HCT116 (cell line): ENCODE results near the gene SERPINB8. TPM values are rescaled to one million over a fixed set of nuclear protein-coding genes. Genes with fewer than 3 reads are reported as not detected.

Experiments
- ATAC-seq: fragments of 200-7000 bp; cut with Tn5 transposase; 2 replicates; pipeline ENCODE4 v1.9.1; 2020; ENCODE audit warnings: mild to moderate bottlenecking, moderate library complexity
- BruUV-seq: library from RNA; stranded (reverse); fragments of 400-500 nt; replicated peaks from 2 replicates; lab custom pipeline; 2021; lab: Mats Ljungman, UMichigan
- CTCF ChIA-PET: fragments of 300-600 bp; sonication (Branson Sonifier 250); formaldehyde crosslinking; loops from one replicate; lab custom pipeline; 2021; ENCODE audit warnings: antibody characterized with exemption; lab: Charles Lee
- POLR2A ChIA-PET: fragments of 300-600, 350-600 bp; sonication (Branson Sonifier 250); formaldehyde crosslinking; loops from one replicate; lab custom pipeline; 2021; ENCODE audit warnings: antibody characterized with exemption; lab: Charles Lee
- RAD21 ChIA-PET, 2 experiments: fragments of 300-600 bp; sonication (Branson Sonifier 250); formaldehyde crosslinking; loops; one replicate each; lab custom pipeline; 2023; ENCODE audit warnings: low total read pairs in 2 of 2; ENCODE audit not compliant: uncharacterized antibody in 2 of 2, unreplicated experiment in 2 of 2, low non-redundant PET in 1 of 2; lab: Charles Lee
- DNase-seq: peaks from one replicate; pipeline ENCODE4 v3.0.0-alpha.2; 2010; ENCODE audit warnings: low read depth, low spot score
- H2AFZ ChIP-seq: fragments of 200-600 bp; shearing (Covaris generic), sonication (generic); 2 replicates; pipeline ENCODE4 v1.6.1; 2017; ENCODE audit warnings: low read depth, mixed run types, mixed read lengths, antibody characterized with exemption, low read length; ENCODE audit not compliant: poor library complexity, severe bottlenecking
- H3K27ac ChIP-seq: 2 replicates; pipeline ENCODE4 v1.5.1; 2012; ENCODE audit warnings: low read depth, low read length
- H3K27me3 ChIP-seq: fragments of 200-600 bp; sonication (generic); 2 replicates; pipeline ENCODE4 v1.6.1; 2016; ENCODE audit warnings: mixed run types, low read length, mixed read lengths; ENCODE audit not compliant: insufficient read depth
- H3K36me3 ChIP-seq, 2 experiments: fragments of 200-500 bp in 1 of 2; fragments of 200-600 bp in 1 of 2; sonication (Bioruptor generic) in 1 of 2; sonication (generic) in 1 of 2; 2 replicates each; pipeline versions ENCODE4 v1.5.1 to v1.6.1; 2014 to 2016; ENCODE audit warnings: low read length in 2 of 2, inconsistent platforms in 1 of 2, mixed read lengths in 1 of 2, mixed run types in 1 of 2; ENCODE audit not compliant: insufficient read depth in 2 of 2, control insufficient read depth in 1 of 2
- H3K4me1 ChIP-seq, 2 experiments: fragments of 200-600 bp in 1 of 2; sonication (generic) in 1 of 2; 2 replicates each; pipeline versions ENCODE4 v1.5.1 to v1.6.1; 2012 to 2017; ENCODE audit warnings: low read length in 2 of 2, inconsistent platforms in 1 of 2, mild to moderate bottlenecking in 1 of 2, mixed read lengths in 1 of 2, mixed run types in 1 of 2, moderate library complexity in 1 of 2; ENCODE audit not compliant: insufficient read depth in 2 of 2, control insufficient read depth in 1 of 2
- H3K4me2 ChIP-seq: fragments of 200-600 bp; sonication (generic); 2 replicates; pipeline ENCODE4 v1.6.1; 2017; ENCODE audit warnings: mixed run types, low read length, mixed read lengths
- H3K4me3 ChIP-seq, 2 experiments: fragments of 200-600 bp in 1 of 2; sonication (generic) in 1 of 2; replicated peaks in 1 of 2; 2 replicates each; pipeline ENCODE4 v1.5.1; 2011 to 2016; ENCODE audit warnings: low read length in 2 of 2, control low read depth in 1 of 2, low read depth in 1 of 2, mild to moderate bottlenecking in 1 of 2, mixed read lengths in 1 of 2, mixed run types in 1 of 2
- H3K79me2 ChIP-seq: fragments of 200-600 bp; sonication (generic); 2 replicates; pipeline ENCODE4 v1.6.1; 2017; ENCODE audit warnings: mild to moderate bottlenecking, mixed run types, low read length, moderate library complexity, mixed read lengths; ENCODE audit not compliant: insufficient read depth
- H3K9ac ChIP-seq: fragments of 200-600 bp; sonication (generic); 2 replicates; pipeline ENCODE4 v1.6.1; 2016; ENCODE audit warnings: low read length, mixed read lengths
- H3K9me2 ChIP-seq: fragments of 200-600 bp; sonication (generic), shearing (Covaris generic); 2 replicates; pipeline ENCODE4 v1.6.1; 2017; ENCODE audit warnings: mixed run types, mild to moderate bottlenecking, moderate library complexity; ENCODE audit not compliant: insufficient read depth
- H3K9me3 ChIP-seq, 2 experiments: fragments of 200-500 bp in 1 of 2; fragments of 200-600 bp in 1 of 2; sonication (Bioruptor generic) in 1 of 2; sonication (generic) in 1 of 2; 2 replicates each; pipeline ENCODE4 v1.6.1; 2014 to 2017; ENCODE audit warnings: low read length in 2 of 2, mixed read lengths in 2 of 2, inconsistent platforms in 1 of 2, low read depth in 1 of 2, mild to moderate bottlenecking in 1 of 2, mixed run types in 1 of 2, moderate library complexity in 1 of 2; ENCODE audit not compliant: control insufficient read depth in 1 of 2, insufficient read depth in 1 of 2
- H4K20me1 ChIP-seq: fragments of 200-600 bp; sonication (generic), shearing (Covaris generic); 2 replicates; pipeline ENCODE4 v1.6.1; 2017; ENCODE audit warnings: mixed run types, mild to moderate bottlenecking, moderate library complexity; ENCODE audit not compliant: insufficient read depth
- ATF3 ChIP-seq: IDR thresholded peaks from 2 replicates; pipeline ENCODE4 v1.6.1; 2012
- CBX3 ChIP-seq: IDR thresholded peaks from 2 replicates; pipeline ENCODE4 v1.6.1; 2012; ENCODE audit warnings: low read depth
- CEBPB ChIP-seq: IDR thresholded peaks from 2 replicates; pipeline ENCODE4 v1.6.1; 2012; ENCODE audit warnings: low read depth
- CTCF ChIP-seq, 3 experiments: fragments of 200-600 bp in 1 of 3; sonication (generic) in 1 of 3; IDR thresholded peaks in 2 of 3; conservative IDR thresholded peaks in 1 of 3; 2 replicates each; pipeline ENCODE4 v1.5.1; 2012 to 2017; ENCODE audit warnings: low read depth in 2 of 3, low read length in 2 of 3, antibody characterized with exemption in 1 of 3, borderline replicate concordance in 1 of 3, control low read depth in 1 of 3, mild to moderate bottlenecking in 1 of 3, mixed read lengths in 1 of 3, mixed run types in 1 of 3, moderate library complexity in 1 of 3; ENCODE audit not compliant: insufficient read depth in 1 of 3
- EGR1 ChIP-seq: IDR thresholded peaks from 2 replicates; pipeline ENCODE4 v1.6.1; 2012; ENCODE audit warnings: low read depth
- ELF1 ChIP-seq: IDR thresholded peaks from 2 replicates; pipeline ENCODE4 v1.6.1; 2012; ENCODE audit warnings: low read depth, borderline replicate concordance
- EZH2phosphoT487 ChIP-seq: fragments of 200-600 bp; IDR thresholded peaks from 2 replicates; pipeline ENCODE4 v1.6.1; 2018; ENCODE audit warnings: antibody characterized with exemption, borderline replicate concordance
- FOSL1 ChIP-seq: IDR thresholded peaks from 2 replicates; pipeline ENCODE4 v1.6.1; 2012; ENCODE audit warnings: low read depth
- JUND ChIP-seq: IDR thresholded peaks from 2 replicates; pipeline ENCODE4 v1.6.1; 2012
- MAX ChIP-seq: IDR thresholded peaks from 2 replicates; pipeline ENCODE4 v1.6.1; 2012
- POLR2A ChIP-seq: IDR thresholded peaks from 2 replicates; pipeline ENCODE4 v1.7.0; 2011; ENCODE audit warnings: borderline replicate concordance; ENCODE audit not compliant: insufficient read depth, insufficient read length; ENCODE audit errors: extremely low read depth
- POLR2AphosphoS5 ChIP-seq: IDR thresholded peaks from 2 replicates; pipeline ENCODE4 v1.6.1; 2011; ENCODE audit warnings: mild to moderate bottlenecking, low read depth, low read length, moderate library complexity
- RAD21 ChIP-seq: IDR thresholded peaks from 2 replicates; pipeline ENCODE4 v1.6.1; 2012; ENCODE audit warnings: low read depth, mild to moderate bottlenecking
- SIN3A ChIP-seq: IDR thresholded peaks from 2 replicates; pipeline ENCODE4 v1.6.1; 2012; ENCODE audit warnings: low read depth
- SP1 ChIP-seq: IDR thresholded peaks from 2 replicates; pipeline ENCODE4 v1.6.1; 2012; ENCODE audit warnings: low read depth
- TCF7L2 ChIP-seq: IDR thresholded peaks from 2 replicates; pipeline ENCODE4 v1.7.0; 2011; ENCODE audit warnings: borderline replicate concordance, inconsistent platforms; ENCODE audit not compliant: insufficient read depth, insufficient read length; ENCODE audit errors: extremely low read depth
- YY1 ChIP-seq: IDR thresholded peaks from 2 replicates; pipeline ENCODE4 v1.6.1; 2011; ENCODE audit warnings: low read length, low read depth, moderate library complexity, mild to moderate bottlenecking; ENCODE audit not compliant: insufficient replicate concordance; ENCODE audit errors: extremely low read depth
- ZBTB33 ChIP-seq: IDR thresholded peaks from 2 replicates; pipeline ENCODE4 v1.6.1; 2011; ENCODE audit warnings: mild to moderate bottlenecking, low read length, moderate library complexity; ENCODE audit not compliant: insufficient replicate concordance; ENCODE audit errors: extremely low read depth
- ZFX ChIP-seq: fragments of 450-650 bp; IDR thresholded peaks from 2 replicates; pipeline ENCODE4 v1.6.1; 2017
- ZNF274 ChIP-seq: fragments of 200-500 bp; sonication (Bioruptor generic); IDR thresholded peaks from 2 replicates; pipeline ENCODE4 v1.6.1; 2014; ENCODE audit warnings: mild to moderate bottlenecking, low read depth, low read length, inconsistent platforms
- intact Hi-C: fragments of 100-400 bp; cut with micrococcal nuclease; formaldehyde crosslinking; loops from 2 replicates; pipeline ENCODE4 v1.10.0; 2022
- total RNA-seq: library from RNA; stranded (reverse); gene quantifications from one replicate; pipeline ENCODE4 v1.2.1, GENCODE V29; 2021; ENCODE audit not compliant: unreplicated experiment

The SERPINB8 gene
- total RNA-seq, 1 experiment from 2014 or later = 5.9 TPM

GRCh38 chr18:63999871-64000270, 30.0 kb downstream of the SERPINB8 start (continued):
- no peak for TF ChIP-seq ZBTB33
- no peak for TF ChIP-seq POLR2AphosphoS5
- TF ChIP-seq, all 23 proteins: peak for 0

GRCh38 chr18:64002581-64002980, 32.7 kb downstream of the SERPINB8 start:
- no peaks in the 10 kb centered on the region for H3K79me2 ChIP-seq
- H3K9me2 ChIP-seq = no peaks in the 10 kb centered on the region
- H3K4me3 ChIP-seq = no peak overlapping the region
- no peaks in the 10 kb centered on the region for H4K20me1 ChIP-seq
- intact Hi-C loops = no loop called here
- H2AFZ ChIP-seq = no peak overlapping the region
- H3K4me1 ChIP-seq = no peaks in the 10 kb centered on the region
- BruUV-seq = no TSS peak
- H3K36me3 ChIP-seq = no peaks in the 10 kb centered on the region
- no peak overlapping the region for H3K4me2 ChIP-seq
- CTCF ChIA-PET = no interaction called here
- no peaks in the 10 kb centered on the region for H3K9me3 ChIP-seq
- RAD21 ChIA-PET = no interaction called here
- POLR2A ChIA-PET = no interaction called here
- peaks cover 4% of the 10 kb centered on the region; the same call in 1 of the 2 replicates for H3K27me3 ChIP-seq
- no peak overlapping the region for H3K9ac ChIP-seq
- DNase-seq = no peak
- H3K27ac ChIP-seq = no peak overlapping the region
- no peak for ATAC-seq
- TF ChIP-seq RAD21 = no peak
- no peak for TF ChIP-seq ATF3
- no peak for TF ChIP-seq SIN3A
- TF ChIP-seq SP1 = no peak
- TF ChIP-seq FOSL1 = no peak
- TF ChIP-seq JUND = no peak
- TF ChIP-seq ELF1 = no peak
- TF ChIP-seq CEBPB = no peak
- no peak for TF ChIP-seq POLR2A
- TF ChIP-seq MAX = no peak
- TF ChIP-seq ZFX = no peak
- TF ChIP-seq ZNF274 = no peak
- TF ChIP-seq YY1 = no peak
- no peak for TF ChIP-seq CTCF (IDR thresholded peaks at IDR 0.05 in 2 of 3, conservative IDR thresholded peaks at IDR 0.05 in 1 of 3; ENCODE audit: borderline replicate concordance in 1 of 3, insufficient read depth in 1 of 3, low read depth in 2 of 3, low read length in 2 of 3)
- TF ChIP-seq EZH2phosphoT487 = no peak
- TF ChIP-seq TCF7L2 = no peak
- no peak for TF ChIP-seq EGR1
- TF ChIP-seq CBX3 = no peak
